Adrenal gland (tissue), 12 donors: Measurements from ENCODE around the gene GPC6. TPM values are rescaled to one million over a fixed set of nuclear protein-coding genes. Genes with fewer than 3 reads are reported as not detected.

Experiments used
- DNase-seq, 7 donors: peaks; one replicate each; pipeline ENCODE4 v3.0.0-alpha.2; 2019 to 2020
- H3K27ac ChIP-seq, 5 donors: fragments of 200-600 bp; sonication (generic) in 4 of 5; 1 replicate in 3 of 5; 2 replicates in 2 of 5; pipeline versions ENCODE4 v1.5.1 to v1.8.0; 2016 to 2020; ENCODE audit warnings: mild to moderate bottlenecking in 1 of 5
- H3K27me3 ChIP-seq: fragments of 200-600 bp; 2 replicates; pipeline ENCODE4 v1.8.0; 2021
- H3K36me3 ChIP-seq, 2 donors: fragments of 200-600 bp; replicated peaks in 1 of 2; 1 replicate in 1 of 2; 2 replicates in 1 of 2; pipeline versions ENCODE4 v1.5.1 to v1.8.0; 2018 to 2022
- H3K4me1 ChIP-seq, 2 donors: fragments of 200-600 bp; replicated peaks in 1 of 2; 1 replicate in 1 of 2; 2 replicates in 1 of 2; pipeline versions ENCODE4 v1.5.1 to v1.8.0; 2018 to 2021
- H3K4me3 ChIP-seq, 4 donors: fragments of 200-600 bp; sonication (generic) in 3 of 4; one replicate each; pipeline ENCODE4 v1.5.1; 2016 to 2018
- H3K9me3 ChIP-seq, 3 donors: fragments of 200-600 bp; sonication (generic) in 1 of 3; replicated peaks in 1 of 3; 1 replicate in 2 of 3; 2 replicates in 1 of 3; pipeline versions ENCODE4 v1.5.1 to v1.8.0; 2016 to 2021
- CTCF ChIP-seq, 6 experiments: fragments of 450-650 bp in 4 of 6; fragments of 200-600 bp in 2 of 6; sonication (generic) in 1 of 6; IDR thresholded peaks; 1 replicate in 5 of 6; 2 replicates in 1 of 6; pipeline versions ENCODE4 v1.5.1 to v1.8.0; 2016 to 2021; ENCODE audit warnings: antibody characterized with exemption in 6 of 6, mild to moderate bottlenecking in 2 of 6, moderate library complexity in 1 of 6
- POLR2A ChIP-seq, 2 donors: fragments of 450-650 bp; IDR thresholded peaks; one replicate each; pipeline ENCODE4 v1.6.1; 2017; ENCODE audit warnings: antibody characterized with exemption in 2 of 2, mild to moderate bottlenecking in 2 of 2, moderate library complexity in 1 of 2
- WGBS, 4 donors: extraction: QIAGEN DNeasy Blood & Tissue Kit in 2 of 4; methylation state at CpG; one replicate each; pipeline versions ENCODE4 v1.1.5 to v1.1.7; 2013 to 2017; 5-methylcytosine and 5-hydroxymethylcytosine counted together
- intact Hi-C, 2 donors: fragments of 100-400 bp; cut with DNase I; formaldehyde crosslinking; loops; one replicate each; pipeline versions ENCODE4 v1.14.1 to v1.15.0; 2022 to 2023
- polyA plus RNA-seq, 3 donors: library from polyadenylated mRNA; stranded (reverse); fragments of 200-250 nt in 2 of 3; fragments of 350-450 nt in 1 of 3; fragmentation: Illumina TruSeq in 1 of 3; extraction: RNeasy Lipid Tissue Mini Kit (QIAGEN cat#74804) in 1 of 3; gene quantifications; one replicate each; pipeline ENCODE4 v1.2.3, GENCODE V29; 2013 to 2014
- total RNA-seq, 9 donors: library from RNA; depleted of rRNA in 4 of 9; stranded (reverse); fragments of >200 nt in 4 of 9; fragments of 120-200 nt in 1 of 9; fragmentation: NEBNext Ultra II Directional in 1 of 9; extraction: Animal tissue kit (Norgen Biotek cat#: 25700) in 1 of 9; gene quantifications; one replicate each; pipeline versions ENCODE4 v1.1.0 to v1.2.4, GENCODE V29; 2013 to 2023
- donor health status: healthy with polysubstance abuse.
- donor health status: Bipolar disorder and iron deficiency.
- donor health status: DM: yes; HTN: yes; CAD: no.
- donor health status: DM: no; HTN: no; CAD: no.
- donor health status: DM: no; HTN: no; CAD: no.
- donor health status: DM: yes; HTN: yes; CAD: no.

Gene GPC6
- total and polyA plus RNA-seq, 12 donors = 0.37 to 62.3 (median 2.5) TPM

DNA sequence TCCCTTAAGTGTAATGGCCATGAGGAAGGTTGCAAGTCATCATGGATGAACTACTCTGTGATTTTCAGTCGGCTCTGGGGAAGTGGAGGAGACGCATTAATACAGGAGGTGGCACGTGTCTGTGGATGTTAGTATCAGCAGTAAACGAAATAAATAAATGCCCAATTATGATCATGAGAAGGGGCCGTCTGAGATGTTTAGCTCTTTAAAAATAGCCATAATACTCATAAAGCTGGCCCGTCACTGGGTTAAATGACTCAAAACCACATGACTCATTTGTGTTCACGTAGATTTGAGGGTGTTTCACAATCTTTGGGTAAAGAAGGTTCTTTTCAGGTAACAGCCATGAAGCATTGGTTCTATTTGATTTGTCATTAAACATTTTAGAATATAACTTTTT lies 620.6 kb downstream of the GPC6 start:
- intact Hi-C loops = no loop called here
- no peaks in the 10 kb centered on the region for H3K4me1 ChIP-seq
- H3K27ac ChIP-seq = no peak overlapping the region
- H3K36me3 ChIP-seq = no peaks in the 10 kb centered on the region
- 60 to 80% (median 71%) methylated on average over 7 of the region's 7 CpGs for WGBS, 4 donors
- no peaks in the 10 kb centered on the region for H3K27me3 ChIP-seq
- no peak for DNase-seq
- no peak overlapping the region for H3K4me3 ChIP-seq
- TF ChIP-seq CTCF (IDR thresholded peaks at IDR 0.05) = no peak
- no peak for TF ChIP-seq POLR2A (IDR thresholded peaks at IDR 0.05)
- H3K9me3 ChIP-seq = no peaks in the 10 kb centered on the region

GRCh38 chr13:93848247-93848646 lies 621.6 kb downstream of the GPC6 start:
- no peak for DNase-seq
- Histone ChIP-seq H3K9me3 (no peaks in the 10 kb centered on the region), H3K36me3 (no peaks in the 10 kb centered on the region), H3K27me3 (no peaks in the 10 kb centered on the region), H3K27ac (no peak overlapping the region), H3K4me3 (no peak overlapping the region), H3K4me1 (no peaks in the 10 kb centered on the region)
- WGBS, 4 donors = 57 to 80% (median 63%) methylated on average over 4 of the region's 4 CpGs
- TF ChIP-seq CTCF (IDR thresholded peaks at IDR 0.05) (no peak), POLR2A (IDR thresholded peaks at IDR 0.05) (no peak)
- intact Hi-C loops = no loop called here

GRCh38 chr13:93851236-93851635 lies 624.6 kb downstream of the GPC6 start:
- H3K27me3 ChIP-seq = no peaks in the 10 kb centered on the region
- H3K4me1 ChIP-seq = no peaks in the 10 kb centered on the region
- intact Hi-C loops = no loop called here
- no peak overlapping the region for H3K4me3 ChIP-seq
- no peaks in the 10 kb centered on the region for H3K9me3 ChIP-seq
- WGBS, 4 donors = 59 to 72% (median 64%) methylated on average over 2 of the region's 2 CpGs
- no peak overlapping the region for H3K27ac ChIP-seq
- H3K36me3 ChIP-seq = no peaks in the 10 kb centered on the region
- TF ChIP-seq POLR2A (IDR thresholded peaks at IDR 0.05) (no peak), CTCF (IDR thresholded peaks at IDR 0.05) (no peak)
- no peak for DNase-seq

- intact Hi-C loops = no loop called here
- DNase-seq = no peak
- H3K4me3 ChIP-seq = no peak overlapping the region
- no peaks in the 10 kb centered on the region for H3K9me3 ChIP-seq
- H3K4me1 ChIP-seq = no peaks in the 10 kb centered on the region
- no peaks in the 10 kb centered on the region for H3K27me3 ChIP-seq
- no peak overlapping the region for H3K27ac ChIP-seq
- no peaks in the 10 kb centered on the region for H3K36me3 ChIP-seq
- WGBS, 4 donors = 63 to 70% (median 68%) methylated on average over 5 of the region's 5 CpGs
- TF ChIP-seq POLR2A (IDR thresholded peaks at IDR 0.05) (no peak), CTCF (IDR thresholded peaks at IDR 0.05) (no peak)
Observed at GRCh38 chr13:93853912-93854311, 627.3 kb downstream of the GPC6 start.
